K562 (cell line): ENCODE measurements around the gene SART3. TPM values are rescaled to one million over a fixed set of nuclear protein-coding genes. Genes with fewer than 3 reads are reported as not detected.

Source experiments
- ARID3A ChIP-seq: IDR thresholded peaks from 2 replicates; pipeline ENCODE4 v1.6.1; 2012; ENCODE audit warnings: low read depth, low read length, improper control_type of control experiment, borderline replicate concordance
- ETS1 ChIP-seq: conservative IDR thresholded peaks from 2 replicates; pipeline ENCODE4 v1.6.1; 2011; ENCODE audit warnings: low read depth, mild to moderate bottlenecking, low read length; ENCODE audit not compliant: control insufficient read depth
- HMGXB4 ChIP-seq: sonication (generic); formaldehyde crosslinking; IDR thresholded peaks from 2 replicates; pipeline ENCODE4 v1.8.1; 2023; ENCODE audit warnings: mild to moderate bottlenecking, missing genetic modification reagents
- LARP7 ChIP-seq: fragments of 450-650 bp; IDR thresholded peaks from 2 replicates; pipeline ENCODE4 v1.6.1; 2016
- MAX ChIP-seq: sonication (generic); formaldehyde crosslinking; IDR thresholded peaks from 2 replicates; pipeline ENCODE4 v1.9.0; 2022; ENCODE audit warnings: mild to moderate bottlenecking, missing genetic modification reagents
- MBD2 ChIP-seq: sonication (generic); IDR thresholded peaks from 2 replicates; pipeline ENCODE4 v1.6.1; 2016; ENCODE audit warnings: low read depth, borderline replicate concordance
- MLX ChIP-seq, 2 experiments: fragments of 450-650 bp in 1 of 2; sonication (generic) in 1 of 2; formaldehyde crosslinking; conservative IDR thresholded peaks; 2 replicates each; pipeline versions ENCODE4 v1.4.0 to v1.8.1; 2020 to 2022; ENCODE audit warnings: mild to moderate bottlenecking in 1 of 2, missing genetic modification reagents in 1 of 2
- MYC ChIP-seq, 2 experiments: fragments of 250-450 bp in 1 of 2; sonication (Bioruptor Pico) in 1 of 2; IDR thresholded peaks; 2 replicates each; pipeline versions ENCODE4 v1.5.1 to v1.6.1; 2012 to 2021; ENCODE audit warnings: low read depth in 2 of 2, borderline replicate concordance in 1 of 2, improper control_type of control experiment in 1 of 2, low read length in 1 of 2, mild to moderate bottlenecking in 1 of 2, moderate library complexity in 1 of 2
- NR1H2 ChIP-seq: sonication (generic); formaldehyde crosslinking; IDR thresholded peaks from 2 replicates; pipeline ENCODE4 v1.4.0; 2020; ENCODE audit warnings: mild to moderate bottlenecking, missing genetic modification reagents
- PHB2 ChIP-seq: fragments of 450-650 bp; IDR thresholded peaks from 2 replicates; pipeline ENCODE4 v1.6.1; 2017; ENCODE audit warnings: low read depth
- PHTF2 ChIP-seq: fragments of 250-450 bp; sonication (Bioruptor Pico); IDR thresholded peaks from 2 replicates; pipeline ENCODE4 v1.5.0; 2021; ENCODE audit warnings: mild to moderate bottlenecking
- PTTG1 ChIP-seq: fragments of 450-650 bp; IDR thresholded peaks from 2 replicates; pipeline ENCODE4 v1.6.1; 2016; ENCODE audit warnings: low read depth, mild to moderate bottlenecking, missing genetic modification characterization, missing compliant biosample characterization
- RFX1 ChIP-seq: fragments of 450-650 bp; IDR thresholded peaks from 2 replicates; pipeline ENCODE4 v1.6.1; 2016; ENCODE audit warnings: mild to moderate bottlenecking, moderate library complexity
- ZBTB12 ChIP-seq: fragments of 250-450 bp; sonication (Bioruptor Pico); IDR thresholded peaks from 2 replicates; pipeline ENCODE4 v1.4.0; 2020
- ZNF280B ChIP-seq: fragments of 250-450 bp; sonication (Bioruptor Pico); IDR thresholded peaks from 2 replicates; pipeline ENCODE4 v1.5.1; 2021; ENCODE audit warnings: mild to moderate bottlenecking
- ZNF324 ChIP-seq: fragments of 250-450 bp; sonication (Bioruptor Pico); IDR thresholded peaks from 2 replicates; pipeline ENCODE4 v1.4.0; 2020; ENCODE audit warnings: mild to moderate bottlenecking
- ZNF384 ChIP-seq: IDR thresholded peaks from 2 replicates; pipeline ENCODE4 v1.6.1; 2012; ENCODE audit warnings: low read depth, low read length, improper control_type of control experiment
- ZNF766 ChIP-seq: fragments of 200-800 bp; sonication (Bioruptor generic); conservative IDR thresholded peaks from 2 replicates; pipeline ENCODE4 v1.6.1; 2016; ENCODE audit warnings: missing genetic modification characterization, missing compliant biosample characterization
- polyA plus RNA-seq, 8 experiments: library from polyadenylated mRNA; depleted of rRNA in 4 of 8; stranded (reverse) in 5 of 8; unstranded in 3 of 8; fragments of >200 nt; fragmentation: Nextera tagmentation in 2 of 8; fragmentation: Illumina TruSeq in 1 of 8; extraction: Ambion mirVana in 2 of 8; extraction: Trizol in 1 of 8; gene quantifications; 2 replicates each; pipeline versions ENCODE4 v1.2.1 to v1.2.3, GENCODE V29; 2011 to 2014; ENCODE audit warnings: inconsistent platforms in 1 of 8, missing spikeins in 1 of 8
- total RNA-seq, 7 experiments: library from RNA; depleted of rRNA in 6 of 7; stranded (reverse); fragments of >200 nt in 6 of 7; fragmentation: Illumina TruSeq in 2 of 7; extraction: Trizol in 2 of 7; gene quantifications; 2 replicates each; pipeline versions ENCODE4 v1.2.1 to v1.2.3, GENCODE V29; 2011 to 2021; ENCODE audit warnings: low replicate concordance in 1 of 7

The SART3 gene
- total and polyA plus RNA-seq, 9 of the 15 experiments (the other 6 are each of a cell fraction or from before 2014, with no cell fraction given): 8.9 to 167 (median 56.7) TPM

- TF ChIP-seq ZNF280B (CRISPR knock-in tag) (no peak), ZNF766 (CRISPR knock-in tag) (no peak), NR1H2 (CRISPR knock-in tag) (no peak), MBD2 (peak; percentile 94), PHB2 (no peak), HMGXB4 (no peak), ZBTB12 (peak; percentile 60; the same call in 1 of the 2 replicates), MAX (CRISPR knock-in tag) (peak; percentile 94), ZNF384 (no peak), ETS1 (no peak; the same call in 1 of the 2 replicates), PHTF2 (CRISPR knock-in tag) (no peak), ARID3A (no peak), LARP7 (no peak), MYC (IDR thresholded peaks at IDR 0.05; ENCODE audit: low read depth, low read length) (peak; percentile 56; the same call in 1 of the 2 replicates), MYC (CRISPR knock-in tag; IDR thresholded peaks at IDR 0.05; ENCODE audit: borderline replicate concordance, low read depth) (no peak; the same call in 1 of the 2 replicates), PTTG1 (tag) (no peak), ZNF324 (CRISPR knock-in tag) (no peak), RFX1 (no peak; the same call in 1 of the 2 replicates), MLX (CRISPR knock-in tag; conservative IDR thresholded peaks at IDR 0.05) (no peak)
These were observed 45.8 kb downstream of the SART3 start, which contains the start of gene FICD (continued) for GRCh38 chr12:108514973-108515814.
